HG02852 (cell line): ENCODE results near the gene RAVER2.
A peak's percentile ranks its signal among the peaks of the same experiment; 100 is the strongest.
"Not testable (repeated sequence)": the region's sequence is repeated elsewhere in the genome, so short reads cannot be mapped to it uniquely, and the experiment has no call there.

Experiments
- ATAC-seq: cut with Tn5 transposase; IDR thresholded peaks from one replicate; pipeline ENCODE4 v1.9.1; 2021; ENCODE audit warnings: mild to moderate bottlenecking, moderate library complexity; ENCODE audit not compliant: unreplicated experiment

The RAVER2 gene

GRCh38 chr1:64801851-64802523 is 57.1 kb downstream of the RAVER2 start:
- ATAC-seq = no peak

GRCh38 chr1:64809309-64809708 is 64.4 kb downstream of the RAVER2 start:
- no peak for ATAC-seq

DNA sequence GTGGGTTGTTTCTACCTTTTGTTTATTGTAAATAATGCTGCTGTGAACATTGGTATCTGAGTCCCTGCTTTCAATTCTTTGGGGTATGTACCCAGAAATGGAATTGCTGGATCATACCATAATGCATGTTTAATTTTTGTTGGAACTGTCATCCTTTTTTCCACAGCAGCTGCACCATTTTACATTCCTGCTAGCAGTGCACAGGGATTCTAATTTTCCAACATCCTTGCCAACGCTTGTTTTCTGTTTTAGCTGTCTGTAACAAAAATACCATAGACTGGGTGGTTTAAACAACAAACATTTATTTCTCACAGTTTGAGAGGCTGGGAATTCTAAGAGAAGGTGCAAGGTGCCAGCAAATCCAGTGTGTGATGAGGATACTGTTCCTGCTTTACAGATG is 65.1 kb downstream of the RAVER2 start:
- ATAC-seq = no peak

- ATAC-seq = no peak
Observed at GRCh38 chr1:64811131-64811530, 66.3 kb downstream of the RAVER2 start.

DNA sequence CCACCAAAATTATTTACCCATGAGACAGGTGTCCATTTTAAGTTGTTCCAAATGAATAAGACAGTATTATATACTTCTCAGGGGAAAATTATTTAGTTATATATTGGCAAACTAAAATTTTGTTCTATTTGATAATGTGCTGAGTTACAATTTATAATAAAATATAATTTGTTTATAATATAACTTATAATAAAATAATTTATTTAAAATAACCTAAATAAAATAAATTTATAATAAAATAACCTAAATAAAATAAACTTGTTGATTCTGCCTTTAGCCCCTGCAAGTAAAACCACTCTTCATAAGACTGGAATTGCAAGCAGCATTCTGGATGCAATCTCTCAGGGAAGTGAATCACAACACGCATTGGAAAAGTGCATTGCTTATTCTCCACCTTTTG is 69.6 kb downstream of the RAVER2 start:
- no peak for ATAC-seq

- ATAC-seq = not testable (repeated sequence)
Observed at GRCh38 chr1:64817364-64817763, 72.5 kb downstream of the RAVER2 start.

- not testable (repeated sequence) for ATAC-seq
Observed at GRCh38 chr1:64820572-64820971, 75.7 kb downstream of the RAVER2 start.

DNA sequence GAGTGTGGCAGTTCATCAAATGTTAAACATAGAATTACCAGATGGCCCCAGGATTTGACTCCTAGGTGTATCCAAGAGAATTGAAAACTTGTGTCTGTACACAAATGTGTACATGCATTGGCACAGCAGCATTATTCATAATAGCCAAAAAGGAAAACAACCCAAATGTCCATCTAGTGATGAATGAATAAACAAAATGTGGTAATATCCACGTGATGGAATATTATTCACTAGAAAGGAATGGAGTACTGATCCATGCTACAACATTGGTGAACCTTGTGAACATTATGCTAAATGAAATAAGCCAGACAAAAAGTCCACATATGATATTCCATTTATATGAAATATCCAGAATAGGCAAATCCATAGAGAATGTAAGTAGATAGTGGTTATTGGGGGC is 77.7 kb downstream of the RAVER2 start:
- no peak for ATAC-seq

GRCh38 chr1:64823691-64824476 is 79.0 kb downstream of the RAVER2 start:
- ATAC-seq = no peak

DNA sequence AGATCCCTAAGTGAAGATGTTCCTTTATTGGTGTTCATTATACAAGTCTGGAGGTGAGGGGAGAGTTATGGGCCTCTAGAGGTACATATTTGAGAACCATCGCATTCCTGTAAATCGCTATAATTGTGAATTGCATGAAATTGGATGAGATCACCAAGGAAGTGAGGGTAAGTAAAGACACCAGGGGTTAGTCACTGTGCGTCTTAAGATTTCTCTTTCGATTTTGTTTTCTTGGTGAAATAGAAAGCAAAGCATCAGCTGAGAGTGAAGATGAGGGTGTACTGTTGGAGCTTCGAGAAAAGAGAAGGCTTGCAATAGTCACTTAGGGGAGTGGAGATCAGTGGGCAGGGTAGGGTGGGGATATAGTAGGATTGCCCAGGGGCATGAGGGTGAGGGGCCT is 82.1 kb downstream of the RAVER2 start:
- peak; percentile 69 for ATAC-seq

GRCh38 chr1:64828829-64829228 is 84.0 kb downstream of the RAVER2 start:
- ATAC-seq = no peak

DNA sequence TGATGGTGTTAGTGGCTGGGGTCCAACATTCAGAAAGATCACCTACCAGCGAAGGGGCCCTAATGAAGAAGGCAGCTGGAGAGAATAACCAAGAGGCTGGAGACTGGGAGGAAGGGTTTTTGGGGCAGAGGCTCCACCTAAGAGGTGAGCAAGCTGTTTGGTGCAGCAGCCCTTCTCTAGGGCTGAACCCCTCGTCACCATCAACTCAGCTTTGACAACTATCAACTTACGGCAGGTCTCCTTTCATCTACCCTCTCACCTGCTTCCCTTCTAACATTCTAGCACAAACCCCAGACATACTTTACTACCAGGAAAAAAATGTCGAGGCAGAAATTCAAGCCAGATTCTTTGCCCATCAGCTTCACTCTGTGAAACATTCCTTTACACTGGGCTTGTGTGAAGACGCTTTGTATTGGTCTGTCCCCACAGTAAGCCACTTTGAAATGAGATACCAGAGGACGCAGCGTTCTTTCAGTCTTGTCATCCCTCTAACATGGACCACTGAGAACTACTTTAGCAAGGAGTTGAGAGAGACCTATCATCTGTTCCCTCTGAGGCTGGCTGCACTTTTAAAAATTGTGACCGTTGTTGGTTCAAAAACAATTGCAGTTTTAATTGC is 84.6 kb downstream of the RAVER2 start:
- no peak for ATAC-seq

DNA sequence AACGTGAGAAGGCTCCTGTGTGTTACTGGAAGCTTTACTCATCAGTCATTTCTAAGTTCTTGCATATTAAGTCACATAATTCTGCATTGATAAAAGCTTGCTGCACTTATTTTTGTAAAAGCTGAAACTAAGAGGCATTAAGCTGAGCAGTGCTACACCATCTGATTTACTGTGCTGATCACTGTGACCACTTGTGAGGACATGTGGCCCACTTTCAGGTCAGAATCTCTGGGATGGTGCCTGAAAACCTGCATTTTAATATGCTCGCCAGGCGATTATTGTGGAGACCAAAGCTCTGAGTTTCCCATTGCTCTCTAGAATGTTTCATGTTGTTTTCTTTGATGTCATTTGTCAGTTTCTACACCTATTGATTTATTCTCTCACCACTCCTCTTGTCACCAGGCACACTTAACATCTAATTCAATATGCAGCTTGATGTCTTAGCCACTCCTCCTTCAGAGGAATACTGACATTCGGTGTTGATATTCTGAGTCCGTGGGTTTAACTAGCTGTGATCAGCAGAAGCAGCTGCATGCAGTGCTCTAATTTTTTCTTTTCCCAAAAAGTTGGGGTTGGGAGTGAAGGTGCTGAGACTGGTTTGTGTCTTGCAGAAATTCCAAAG is 85.3 kb downstream of the RAVER2 start:
- ATAC-seq = no peak

DNA sequence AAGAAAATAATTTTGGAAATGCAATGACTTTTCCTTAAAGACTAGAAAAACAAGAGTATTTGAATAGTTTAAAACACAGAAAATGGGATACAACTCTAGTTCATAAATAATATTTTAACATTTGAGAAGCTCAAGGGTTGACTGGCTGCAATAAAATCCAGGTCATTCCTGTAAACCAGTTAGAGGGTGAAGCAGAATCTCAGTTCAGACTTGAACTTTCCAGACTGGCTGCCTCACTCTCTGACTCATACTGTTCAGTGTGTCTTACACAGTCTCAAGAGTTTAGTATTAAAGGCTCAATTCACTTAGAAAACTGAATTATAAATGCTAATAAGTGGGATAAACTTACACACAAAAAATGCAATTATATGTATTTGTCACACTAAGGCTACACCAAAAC is 89.9 kb downstream of the RAVER2 start:
- no peak for ATAC-seq

DNA sequence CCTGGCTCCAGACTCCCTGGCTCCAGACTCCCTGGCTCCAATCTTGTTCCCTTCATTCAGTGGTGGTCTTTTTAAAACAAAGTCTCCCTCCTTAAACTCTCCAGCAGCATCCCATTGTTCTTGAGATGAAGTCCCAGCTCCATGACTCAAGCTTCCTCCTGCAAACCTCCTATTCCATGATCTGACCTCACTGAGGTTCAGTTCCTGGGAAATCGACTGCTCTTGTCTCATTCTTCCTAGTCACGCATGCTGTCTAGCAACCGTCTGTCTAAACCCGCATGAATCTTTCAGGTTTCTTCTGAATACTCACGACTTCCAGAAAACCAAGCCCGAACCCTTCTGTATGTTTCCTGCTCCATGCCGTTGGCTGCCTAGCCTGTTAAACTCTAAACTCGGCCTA is 91.9 kb downstream of the RAVER2 start:
- ATAC-seq = no peak

DNA sequence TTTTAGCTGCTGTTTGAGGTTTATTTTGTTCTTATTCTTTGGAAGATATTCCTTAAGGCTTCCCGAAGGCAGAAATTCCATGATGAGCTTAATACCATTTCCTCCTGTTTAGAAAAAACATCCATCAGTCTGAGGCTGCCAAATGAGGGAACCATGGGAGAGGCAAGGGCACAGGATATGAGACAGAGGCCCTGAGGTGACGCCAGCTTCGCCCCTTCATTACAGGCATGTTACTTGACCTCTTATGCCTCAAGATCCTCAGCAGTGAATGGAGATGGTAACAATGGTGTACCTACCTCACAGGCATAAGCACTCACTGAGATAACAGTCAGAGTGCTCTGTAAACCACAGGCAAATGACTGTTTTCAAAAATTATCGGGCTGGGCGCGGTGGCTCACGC is 93.6 kb downstream of the RAVER2 start:
- ATAC-seq = no peak

- no peak for ATAC-seq
Observed at GRCh38 chr1:64839261-64839660, 94.4 kb downstream of the RAVER2 start.

DNA sequence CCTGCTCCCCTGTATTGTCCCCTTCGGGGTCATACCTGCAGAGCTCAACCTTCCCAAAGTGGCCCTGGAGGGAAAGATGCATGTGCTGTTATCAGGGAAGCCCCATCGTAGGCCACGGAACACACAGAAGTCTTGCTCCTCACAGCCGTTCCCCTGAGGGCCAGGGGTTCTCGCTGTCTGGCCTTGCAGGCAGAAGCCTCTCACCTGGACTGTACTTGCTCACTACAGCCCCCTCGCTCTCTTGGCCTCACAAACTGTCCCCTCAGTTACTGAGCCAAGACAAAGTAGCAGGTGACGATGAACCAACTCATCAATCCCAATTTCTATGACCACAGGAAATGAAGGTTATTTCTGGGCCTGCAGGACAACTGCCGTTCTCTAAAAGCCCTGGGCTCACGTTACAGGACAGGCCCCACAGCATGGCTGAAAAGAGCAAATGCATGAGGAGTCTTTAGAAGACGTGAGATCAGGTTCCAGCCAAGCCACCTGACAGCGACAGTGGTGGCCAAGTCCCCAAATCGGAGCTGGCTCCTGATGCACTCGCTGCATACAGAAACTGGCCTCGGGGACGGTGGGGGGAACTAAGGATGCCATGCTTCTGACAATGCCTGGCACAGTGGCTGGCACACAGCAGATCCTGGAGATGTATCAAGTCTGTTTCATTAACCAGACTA is 95.0 kb downstream of the RAVER2 start:
- no peak for ATAC-seq

DNA sequence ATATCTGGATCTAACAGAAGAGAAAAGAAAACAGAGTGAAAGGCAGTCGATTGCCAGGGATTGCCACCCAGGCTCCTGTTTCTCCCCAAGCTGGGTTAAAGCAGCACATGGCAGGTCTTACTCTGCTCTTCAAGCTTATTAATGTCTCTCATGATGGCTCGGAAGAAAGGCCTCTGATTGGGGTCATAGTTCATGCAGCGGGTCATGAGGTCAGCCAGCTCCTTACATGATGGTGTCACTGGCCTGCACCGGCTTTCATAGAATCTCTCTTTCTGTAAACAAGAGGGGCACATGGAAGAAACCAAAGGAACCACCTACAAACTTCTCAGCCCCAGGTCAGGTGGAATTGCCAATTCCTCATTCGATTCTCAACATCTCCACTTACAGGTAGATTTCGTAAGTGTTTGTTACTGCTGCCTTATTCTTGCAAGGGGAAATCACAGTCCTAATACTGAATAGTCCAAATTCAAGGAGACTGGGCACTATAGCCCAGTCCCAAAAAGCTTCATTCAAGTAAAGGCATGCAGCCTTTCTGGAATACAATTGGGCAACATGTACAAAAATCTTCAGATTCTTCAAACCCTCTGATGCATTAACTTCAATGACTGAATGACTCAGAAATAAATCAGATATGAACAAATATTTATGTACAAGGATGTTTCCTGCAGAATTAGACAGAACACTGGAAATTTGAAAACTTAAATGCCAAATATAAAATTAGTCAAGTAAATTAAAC is 96.6 kb downstream of the RAVER2 start:
- ATAC-seq = no peak

GRCh38 chr1:64842224-64842623 is 97.3 kb downstream of the RAVER2 start:
- no peak for ATAC-seq
